H1 (cell line): ENCODE data around the gene SLC6A20. TPM values are rescaled to one million over a fixed set of nuclear protein-coding genes. Genes with fewer than 3 reads are reported as not detected.

Experiments used
- ATF3 ChIP-seq: IDR thresholded peaks from 2 replicates; pipeline ENCODE4 v1.6.1; 2011; ENCODE audit warnings: low read depth, mild to moderate bottlenecking, low read length; ENCODE audit not compliant: insufficient read depth
- BRCA1 ChIP-seq: IDR thresholded peaks from 2 replicates; pipeline ENCODE4 v1.6.1; 2012; ENCODE audit warnings: low read depth, low read length, improper control_type of control experiment
- EGR1 ChIP-seq: IDR thresholded peaks from 2 replicates; pipeline ENCODE4 v1.6.1; 2011; ENCODE audit warnings: low read depth, low read length, borderline replicate concordance
- EP300 ChIP-seq, 2 experiments: IDR thresholded peaks; 1 replicate in 1 of 2; 2 replicates in 1 of 2; pipeline ENCODE4 v1.6.1; 2011 to 2012; ENCODE audit warnings: low read depth in 2 of 2, low read length in 2 of 2, mild to moderate bottlenecking in 2 of 2, borderline replicate concordance in 1 of 2, inconsistent platforms in 1 of 2, moderate library complexity in 1 of 2
- EZH2 ChIP-seq: fragments of 200-600 bp; sonication (generic); IDR thresholded peaks from 2 replicates; pipeline ENCODE4 v1.7.1; 2012; ENCODE audit warnings: low read depth, mild to moderate bottlenecking, moderate library complexity, low read length, inconsistent platforms; ENCODE audit not compliant: severe bottlenecking
- POU5F1 ChIP-seq: IDR thresholded peaks from 2 replicates; pipeline ENCODE4 v1.6.1; 2011; ENCODE audit warnings: low read depth, mild to moderate bottlenecking, low read length, moderate library complexity
- SIX5 ChIP-seq: IDR thresholded peaks from 2 replicates; pipeline ENCODE4 v1.6.1; 2011; ENCODE audit warnings: mild to moderate bottlenecking, low read depth, low read length
- polyA plus RNA-seq, 7 experiments: library from polyadenylated mRNA; depleted of rRNA in 3 of 7; stranded (reverse) in 5 of 7; unstranded in 2 of 7; fragments of >200 nt in 5 of 7; fragments of 200-250 nt in 2 of 7; gene quantifications; 1 replicate in 5 of 7; 2 replicates in 1 of 7; 4 replicates in 1 of 7; pipeline versions ENCODE4 v1.2.1 to v1.2.3, GENCODE V29; 2011 to 2013; ENCODE audit warnings: missing spikeins in 2 of 7, mixed read lengths in 2 of 7
- total RNA-seq: library from RNA; stranded (reverse); fragmentation: NEBNext Ultra II Directional; extraction: Animal tissue kit (Norgen Biotek cat#: 25700); gene quantifications from 2 replicates; pipeline ENCODE4 v1.2.1, GENCODE V29; 2021
- TF ChIP-seq, protein P1 (sequence below): IDR thresholded peaks from 2 replicates; pipeline ENCODE4 v1.6.1; 2011; ENCODE audit warnings: low read length, improper control_type of control experiment

The SLC6A20 gene
- total and polyA plus RNA-seq, 2 of the 8 experiments (the other 6 are each of a cell fraction or from before 2014, with no cell fraction given), result 0.05 TPM; not detected in 1

GRCh38 chr3:45774581-45775521, 21.5 kb downstream of the SLC6A20 start (continued):
- TF ChIP-seq, protein P1, sequence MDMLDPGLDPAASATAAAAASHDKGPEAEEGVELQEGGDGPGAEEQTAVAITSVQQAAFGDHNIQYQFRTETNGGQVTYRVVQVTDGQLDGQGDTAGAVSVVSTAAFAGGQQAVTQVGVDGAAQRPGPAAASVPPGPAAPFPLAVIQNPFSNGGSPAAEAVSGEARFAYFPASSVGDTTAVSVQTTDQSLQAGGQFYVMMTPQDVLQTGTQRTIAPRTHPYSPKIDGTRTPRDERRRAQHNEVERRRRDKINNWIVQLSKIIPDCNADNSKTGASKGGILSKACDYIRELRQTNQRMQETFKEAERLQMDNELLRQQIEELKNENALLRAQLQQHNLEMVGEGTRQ, result no peak
- no peak for TF ChIP-seq EP300 (IDR thresholded peaks at IDR 0.05; ENCODE audit: borderline replicate concordance in 1 of 2, low read depth in 2 of 2, low read length in 2 of 2)
- TF ChIP-seq SIX5, result no peak
- TF ChIP-seq ATF3, result no peak
- no peak for TF ChIP-seq EZH2
- TF ChIP-seq BRCA1, result no peak
- TF ChIP-seq EGR1, result no peak
- no peak for TF ChIP-seq POU5F1
